HL-60 (cell line): ENCODE data around the gene AMZ2.
"Not testable (repeated sequence)": the region's sequence is repeated elsewhere in the genome, so short reads cannot be mapped to it uniquely, and the experiment has no call there.

Source experiments
- POLR2AphosphoS5 ChIP-seq: IDR thresholded peaks from 2 replicates; pipeline ENCODE4 v1.6.1; 2012; ENCODE audit warnings: low read depth
- SPI1 ChIP-seq: IDR thresholded peaks from 2 replicates; pipeline ENCODE4 v1.6.1; 2012; ENCODE audit warnings: low read depth, mild to moderate bottlenecking, borderline replicate concordance
- TF ChIP-seq, protein P1 (sequence below): IDR thresholded peaks from one replicate; pipeline ENCODE4 v1.5.1; 2011; ENCODE audit warnings: low read length, control low read depth, inconsistent platforms; ENCODE audit not compliant: insufficient read depth

DNA sequence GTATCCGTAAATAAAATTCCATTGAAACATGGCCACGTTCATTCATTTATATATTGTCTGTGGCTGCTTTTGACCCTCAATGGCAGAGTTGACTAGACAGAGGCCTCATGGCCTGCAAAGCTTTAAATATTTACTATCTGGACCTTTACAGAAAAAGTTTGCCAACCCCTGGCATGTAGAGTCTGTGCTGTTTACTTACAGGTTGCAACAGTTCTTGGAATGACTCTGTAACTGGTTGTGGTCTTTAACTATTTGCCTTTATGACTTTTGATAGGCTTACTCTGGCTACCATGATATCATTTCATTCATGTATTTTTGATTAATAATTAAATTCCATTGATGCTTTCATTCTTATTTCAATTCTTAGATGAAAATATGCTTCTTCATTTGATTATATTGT lies 18.0 kb downstream of the AMZ2 start:
- not testable (repeated sequence) for TF ChIP-seq SPI1, POLR2AphosphoS5
- TF ChIP-seq, protein P1, sequence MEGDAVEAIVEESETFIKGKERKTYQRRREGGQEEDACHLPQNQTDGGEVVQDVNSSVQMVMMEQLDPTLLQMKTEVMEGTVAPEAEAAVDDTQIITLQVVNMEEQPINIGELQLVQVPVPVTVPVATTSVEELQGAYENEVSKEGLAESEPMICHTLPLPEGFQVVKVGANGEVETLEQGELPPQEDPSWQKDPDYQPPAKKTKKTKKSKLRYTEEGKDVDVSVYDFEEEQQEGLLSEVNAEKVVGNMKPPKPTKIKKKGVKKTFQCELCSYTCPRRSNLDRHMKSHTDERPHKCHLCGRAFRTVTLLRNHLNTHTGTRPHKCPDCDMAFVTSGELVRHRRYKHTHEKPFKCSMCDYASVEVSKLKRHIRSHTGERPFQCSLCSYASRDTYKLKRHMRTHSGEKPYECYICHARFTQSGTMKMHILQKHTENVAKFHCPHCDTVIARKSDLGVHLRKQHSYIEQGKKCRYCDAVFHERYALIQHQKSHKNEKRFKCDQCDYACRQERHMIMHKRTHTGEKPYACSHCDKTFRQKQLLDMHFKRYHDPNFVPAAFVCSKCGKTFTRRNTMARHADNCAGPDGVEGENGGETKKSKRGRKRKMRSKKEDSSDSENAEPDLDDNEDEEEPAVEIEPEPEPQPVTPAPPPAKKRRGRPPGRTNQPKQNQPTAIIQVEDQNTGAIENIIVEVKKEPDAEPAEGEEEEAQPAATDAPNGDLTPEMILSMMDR, result not testable (repeated sequence)
